ENCODE measurements around the gene CCNJL.
"Not testable (repeated sequence)": the region's sequence is repeated elsewhere in the genome, so short reads cannot be mapped to it uniquely, and the experiment has no call there.

CCNJL gene

DNA sequence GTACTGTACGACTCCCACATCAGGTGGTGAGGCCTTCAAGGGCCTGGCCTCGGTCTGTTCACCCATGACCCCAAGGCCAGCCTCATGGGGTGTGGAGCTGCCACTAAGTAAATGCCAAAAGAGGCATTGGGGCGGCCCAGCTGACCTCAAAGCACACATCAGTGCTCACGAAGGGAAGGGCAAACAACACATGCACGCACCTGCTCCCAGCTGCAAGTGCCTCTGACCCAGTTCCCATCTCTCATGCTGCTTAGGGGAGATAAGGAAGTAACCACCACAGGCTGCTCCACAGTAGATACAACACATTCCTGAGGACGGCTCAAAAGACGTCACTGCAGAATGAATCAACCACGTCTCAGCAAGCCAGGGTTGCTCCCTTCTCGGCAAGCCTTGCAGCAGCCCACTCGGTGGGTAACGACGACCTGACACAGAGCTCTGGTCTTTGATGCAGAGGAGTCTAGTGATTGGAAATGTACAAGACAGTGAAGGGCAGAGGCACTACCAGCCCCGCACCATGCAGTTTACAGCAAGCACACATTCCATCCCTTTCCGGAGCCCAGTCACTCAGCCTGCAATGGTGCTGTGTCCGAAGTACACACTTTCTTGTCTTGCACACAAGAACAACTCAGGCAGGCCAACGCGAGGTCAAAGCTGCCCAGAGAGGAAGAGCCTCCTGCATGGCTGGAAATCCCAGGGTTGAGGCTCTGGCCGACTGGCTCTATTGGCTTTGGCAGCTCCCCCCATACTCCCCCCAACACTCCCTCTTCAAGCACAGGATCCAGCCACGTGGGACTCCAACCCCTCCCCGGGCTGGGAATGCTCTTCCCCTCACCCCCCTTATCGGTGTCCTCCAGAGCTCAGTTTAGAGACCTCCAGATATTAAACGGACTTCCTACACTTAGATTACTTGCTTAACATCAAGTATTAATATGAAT is 51.2 kb downstream of the CCNJL start:
- no peak for DNase-seq

DNA sequence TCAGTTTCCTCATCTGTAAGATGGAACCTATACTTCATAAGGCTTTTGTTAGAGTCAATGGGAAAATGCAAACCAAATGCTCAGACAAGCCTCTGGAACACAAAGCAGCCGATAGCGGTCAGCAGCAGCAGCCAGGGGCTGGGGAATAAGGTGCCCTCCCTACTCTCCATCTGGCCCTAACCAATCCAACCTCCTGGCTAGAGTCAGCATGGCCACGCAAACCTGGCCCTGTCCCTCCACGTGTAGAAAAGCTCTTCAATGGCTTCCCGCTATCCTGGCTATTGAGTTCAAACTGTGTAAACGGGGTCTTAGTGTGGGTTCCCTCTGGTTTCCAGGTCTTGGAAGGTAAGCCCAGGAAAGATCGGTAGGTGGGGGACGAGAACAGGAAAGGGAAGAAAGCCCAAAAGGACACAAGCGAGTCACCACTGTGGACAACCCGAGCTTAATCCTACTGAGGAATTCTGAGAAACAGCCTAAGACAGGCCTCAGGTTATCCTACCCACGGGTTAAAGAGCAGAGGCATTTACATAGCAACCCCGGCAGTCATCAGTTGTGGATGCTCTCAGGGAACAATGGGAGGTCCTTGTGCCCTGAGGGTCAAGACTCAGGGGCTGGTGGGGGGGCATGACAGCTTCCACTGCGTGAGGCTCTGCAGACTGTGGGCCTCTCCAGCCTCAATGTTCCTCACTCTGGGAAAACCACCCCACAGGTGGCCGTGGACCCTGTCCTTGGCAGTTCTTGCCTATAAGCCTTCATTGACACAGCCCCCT is 52.2 kb downstream of the CCNJL start:
- DNase-seq = no peak

GRCh38 chr5:160259341-160259740 is 53.0 kb downstream of the CCNJL start:
- DNase-seq = no peak

DNA sequence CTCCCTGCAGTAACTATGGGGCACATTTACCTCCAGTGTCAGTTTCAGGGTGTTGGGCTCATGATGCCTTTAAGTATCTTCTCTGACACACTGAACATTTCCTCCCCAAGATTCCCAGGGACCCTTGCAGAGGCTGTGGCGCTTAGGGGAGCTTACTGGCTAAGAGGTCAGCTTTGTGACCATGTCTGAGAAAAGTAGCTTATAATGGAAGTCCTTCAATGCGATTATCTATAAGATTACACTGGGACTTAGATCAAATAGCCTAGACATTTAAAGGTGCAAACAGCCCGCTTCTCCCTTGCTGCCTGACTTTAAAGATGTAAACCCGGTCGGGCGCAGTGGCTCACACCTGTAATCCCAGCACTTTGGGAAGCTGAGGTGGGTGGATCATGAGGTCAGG is 57.7 kb downstream of the CCNJL start:
- no peak for DNase-seq

DNA sequence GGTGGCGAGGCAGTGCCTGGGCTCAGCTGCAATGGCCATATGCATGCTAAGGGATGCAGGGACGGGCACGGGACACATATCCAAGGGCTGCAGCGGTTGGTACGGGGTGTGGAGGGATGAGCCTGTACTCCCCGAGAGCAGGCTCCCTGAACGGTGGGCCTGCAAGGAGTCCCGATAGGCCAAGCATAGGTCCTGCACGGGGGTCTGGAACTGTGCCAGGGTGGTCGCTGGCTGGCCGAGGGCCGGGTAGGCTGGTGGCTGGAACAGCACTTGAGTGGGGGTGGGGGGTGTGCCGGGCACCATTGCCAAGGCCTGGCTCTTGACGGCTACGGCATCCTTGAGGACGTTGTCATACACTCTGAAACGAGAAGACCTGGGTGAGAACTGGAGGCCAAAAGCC is 58.9 kb downstream of the CCNJL start:
- no peak for DNase-seq

DNA sequence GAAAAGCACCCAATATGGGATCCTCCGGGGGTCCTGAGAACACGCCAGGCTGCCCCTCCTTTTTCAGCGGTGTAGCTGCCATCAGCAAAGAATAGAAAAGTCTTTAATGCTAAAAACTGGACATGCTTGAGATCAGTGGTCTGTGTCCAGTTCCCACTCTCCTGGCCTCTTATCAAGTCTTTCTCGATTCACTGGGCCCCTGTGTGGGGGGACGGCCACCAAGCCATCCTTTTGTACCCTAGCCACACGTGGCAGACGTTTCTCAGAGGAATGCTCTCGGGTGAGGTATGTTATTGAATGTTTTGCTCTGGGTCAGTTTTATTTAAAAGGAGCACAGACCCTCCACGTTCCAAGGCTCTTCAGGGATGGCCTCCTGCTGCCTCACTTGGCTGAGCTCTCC is 59.4 kb downstream of the CCNJL start:
- no peak for DNase-seq

- no peak for DNase-seq
Observed at GRCh38 chr5:160251406-160252155, 60.8 kb downstream of the CCNJL start.

- DNase-seq = no peak
Observed at GRCh38 chr5:160250826-160251225, 61.5 kb downstream of the CCNJL start.

DNA sequence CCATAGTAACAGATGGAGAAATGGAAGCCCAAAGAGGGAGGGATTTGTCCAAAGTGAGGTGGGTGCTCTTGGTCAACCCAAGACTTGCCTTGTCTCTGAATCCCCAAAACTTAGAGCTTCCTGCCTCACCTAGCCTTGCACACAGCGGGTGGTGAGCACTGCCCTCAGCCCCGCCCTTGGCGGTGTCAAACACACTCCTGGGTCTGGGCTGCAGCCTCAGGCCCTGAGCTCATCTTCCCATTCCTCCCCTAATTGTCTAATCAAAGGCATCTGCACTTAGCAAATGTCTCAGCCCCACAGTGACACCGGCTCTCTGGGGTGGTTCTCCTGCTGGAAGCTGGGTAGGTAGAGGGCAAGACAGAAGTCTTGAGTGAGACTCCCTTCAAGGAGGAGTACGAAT is 62.1 kb downstream of the CCNJL start:
- DNase-seq = no peak

- DNase-seq = not testable (repeated sequence)
Observed at GRCh38 chr5:160249570-160249969, 62.8 kb downstream of the CCNJL start.

- DNase-seq = no peak
Observed at GRCh38 chr5:160245506-160246086, 66.8 kb downstream of the CCNJL start.

DNA sequence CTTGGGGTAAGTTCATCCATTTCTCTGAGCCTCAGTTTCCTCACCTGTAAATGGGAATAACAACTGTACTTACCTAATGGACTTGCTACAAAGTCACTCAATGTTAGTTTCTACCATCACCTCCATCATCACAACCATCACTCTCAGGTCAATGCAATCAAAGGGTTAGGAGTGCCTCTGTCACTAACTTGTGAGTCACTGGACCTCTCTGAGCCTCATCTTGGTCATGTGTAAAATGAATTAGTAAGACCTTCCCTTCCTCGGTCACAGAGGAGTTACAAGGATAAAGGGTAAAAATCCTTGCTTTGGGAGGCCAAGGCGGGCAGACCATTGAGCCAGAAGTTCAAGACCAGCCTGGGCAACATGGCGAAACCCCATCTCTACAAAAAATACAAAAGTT is 70.2 kb downstream of the CCNJL start:
- DNase-seq = no peak

- DNase-seq = no peak
Observed at GRCh38 chr5:160240350-160240749, 72.0 kb downstream of the CCNJL start.

- DNase-seq = no peak
Observed at GRCh38 chr5:160237571-160238093, 74.7 kb downstream of the CCNJL start.

GRCh38 chr5:160235731-160236130 is 76.6 kb downstream of the CCNJL start:
- no peak for DNase-seq

DNA sequence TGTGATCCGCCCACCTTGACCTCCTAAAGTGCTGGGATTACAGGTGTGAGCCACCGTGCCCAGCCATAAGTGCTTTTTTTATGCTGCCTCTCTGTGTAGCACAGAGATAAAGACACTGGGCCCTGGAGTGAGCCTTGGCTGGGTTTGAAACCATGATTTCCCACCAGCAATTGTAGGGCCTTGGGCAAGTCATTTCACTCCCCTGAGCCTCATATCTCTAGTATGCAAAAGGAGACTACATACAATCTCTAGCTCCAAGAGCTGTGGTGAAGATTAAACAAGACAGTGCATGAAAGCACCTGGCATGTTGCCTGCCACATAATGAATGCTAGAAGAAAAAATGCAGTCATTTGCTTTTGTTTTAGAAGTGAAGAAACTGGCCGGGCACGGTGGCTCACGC is 79.1 kb downstream of the CCNJL start:
- no peak for DNase-seq

GRCh38 chr5:160231783-160232342 is 80.5 kb downstream of the CCNJL start:
- DNase-seq = no peak

DNA sequence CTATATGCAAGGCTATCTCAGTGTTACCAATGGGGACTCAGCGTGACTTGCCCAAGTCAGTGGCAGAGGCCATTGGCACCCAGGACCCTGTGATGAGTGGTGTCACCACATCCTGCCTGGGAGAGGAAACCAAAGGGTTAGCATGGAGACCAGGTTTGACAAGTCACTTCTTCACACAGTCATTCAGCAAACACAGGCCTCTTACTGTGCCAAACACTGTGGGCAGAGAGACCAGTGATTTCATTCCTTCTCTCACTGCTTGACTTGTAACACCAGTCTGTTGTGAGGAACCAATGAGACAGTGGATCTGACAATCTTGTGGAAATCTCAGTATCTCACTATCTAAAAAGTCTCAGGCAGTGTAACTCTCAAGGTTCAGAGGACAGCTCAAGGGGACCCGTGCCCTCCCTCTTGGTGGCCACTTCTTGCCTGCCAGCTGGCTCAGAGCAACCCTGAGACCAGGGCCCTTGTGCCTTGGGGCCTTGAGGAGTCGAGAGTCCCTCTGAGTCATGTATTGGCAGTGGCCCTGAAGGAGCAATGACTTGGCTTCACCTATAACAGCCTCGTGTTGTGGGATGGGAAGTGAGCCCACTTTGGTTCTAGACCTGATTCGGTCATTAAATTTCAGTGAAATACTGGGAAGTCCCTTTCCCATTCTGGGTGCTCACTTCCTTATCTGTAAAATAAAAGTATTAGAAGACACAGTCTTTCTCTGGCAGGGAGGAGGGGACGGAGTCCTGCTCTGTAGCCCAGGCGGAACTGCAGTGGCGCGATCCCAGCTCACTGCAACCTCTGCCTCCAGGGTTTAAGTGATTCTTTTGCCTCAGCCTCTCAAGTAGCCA is 81.5 kb downstream of the CCNJL start:
- no peak for DNase-seq

- no peak for DNase-seq
Observed at GRCh38 chr5:160229190-160229742, 83.1 kb downstream of the CCNJL start, which contains the start of gene FABP6. FABP6 (plus strand) TSS chr5:160229506; CDS start chr5:160229558, 52 bp downstream.

- DNase-seq = no peak
Observed at GRCh38 chr5:160227012-160227411, 85.4 kb downstream of the CCNJL start.

- DNase-seq = no peak
Observed at GRCh38 chr5:160221082-160221481, 91.3 kb downstream of the CCNJL start.

Measured in NCI-H1048 (cell line).